Measurements from ENCODE around the gene KIF16B.

DNA sequence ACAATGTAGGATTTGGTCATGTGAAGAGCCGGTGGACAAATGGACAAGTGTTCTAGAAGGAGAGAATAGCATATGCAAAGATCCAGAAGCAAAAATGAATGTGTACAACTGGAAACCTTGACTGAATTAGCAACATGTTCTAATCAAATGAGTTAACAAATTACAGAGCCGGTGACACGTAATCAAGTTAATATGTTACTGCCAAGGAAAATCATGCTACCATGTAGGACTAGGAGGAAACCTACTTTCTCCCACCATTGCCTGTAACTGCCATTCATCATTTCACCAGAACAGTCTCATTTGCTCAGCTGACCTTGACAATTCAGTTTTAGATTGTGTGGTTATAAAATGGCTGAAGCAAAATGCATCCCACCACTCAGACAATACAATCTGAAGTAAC is 179.4 kb downstream of the KIF16B start:
- TF ChIP-seq GABPA (IDR thresholded peaks at IDR 0.05; ENCODE audit: borderline replicate concordance, insufficient read depth, low read length) (no peak), TEAD4 (IDR thresholded peaks at IDR 0.05; ENCODE audit: low read depth, low read length) (no peak), SP4 (IDR thresholded peaks at IDR 0.05; ENCODE audit: low read length) (no peak), POLR2AphosphoS5 (IDR thresholded peaks at IDR 0.05; ENCODE audit: low read depth, low read length) (no peak), RAD21 (IDR thresholded peaks at IDR 0.05 in 1 of 2, conservative IDR thresholded peaks at IDR 0.05 in 1 of 2; ENCODE audit: low read depth in 2 of 2, low read length in 2 of 2) (no peak), EP300 (IDR thresholded peaks at IDR 0.05; ENCODE audit: borderline replicate concordance in 1 of 2, low read depth in 2 of 2, low read length in 2 of 2) (no peak), TAF1 (IDR thresholded peaks at IDR 0.05; ENCODE audit: low read depth, low read length) (no peak)
- TF ChIP-seq, protein P1, sequence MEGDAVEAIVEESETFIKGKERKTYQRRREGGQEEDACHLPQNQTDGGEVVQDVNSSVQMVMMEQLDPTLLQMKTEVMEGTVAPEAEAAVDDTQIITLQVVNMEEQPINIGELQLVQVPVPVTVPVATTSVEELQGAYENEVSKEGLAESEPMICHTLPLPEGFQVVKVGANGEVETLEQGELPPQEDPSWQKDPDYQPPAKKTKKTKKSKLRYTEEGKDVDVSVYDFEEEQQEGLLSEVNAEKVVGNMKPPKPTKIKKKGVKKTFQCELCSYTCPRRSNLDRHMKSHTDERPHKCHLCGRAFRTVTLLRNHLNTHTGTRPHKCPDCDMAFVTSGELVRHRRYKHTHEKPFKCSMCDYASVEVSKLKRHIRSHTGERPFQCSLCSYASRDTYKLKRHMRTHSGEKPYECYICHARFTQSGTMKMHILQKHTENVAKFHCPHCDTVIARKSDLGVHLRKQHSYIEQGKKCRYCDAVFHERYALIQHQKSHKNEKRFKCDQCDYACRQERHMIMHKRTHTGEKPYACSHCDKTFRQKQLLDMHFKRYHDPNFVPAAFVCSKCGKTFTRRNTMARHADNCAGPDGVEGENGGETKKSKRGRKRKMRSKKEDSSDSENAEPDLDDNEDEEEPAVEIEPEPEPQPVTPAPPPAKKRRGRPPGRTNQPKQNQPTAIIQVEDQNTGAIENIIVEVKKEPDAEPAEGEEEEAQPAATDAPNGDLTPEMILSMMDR (IDR thresholded peaks at IDR 0.05; ENCODE audit: control extremely low read depth in 1 of 3, insufficient read depth in 1 of 3, low read depth in 1 of 3, low read length in 3 of 3), result no peak
- TF ChIP-seq, protein P2, sequence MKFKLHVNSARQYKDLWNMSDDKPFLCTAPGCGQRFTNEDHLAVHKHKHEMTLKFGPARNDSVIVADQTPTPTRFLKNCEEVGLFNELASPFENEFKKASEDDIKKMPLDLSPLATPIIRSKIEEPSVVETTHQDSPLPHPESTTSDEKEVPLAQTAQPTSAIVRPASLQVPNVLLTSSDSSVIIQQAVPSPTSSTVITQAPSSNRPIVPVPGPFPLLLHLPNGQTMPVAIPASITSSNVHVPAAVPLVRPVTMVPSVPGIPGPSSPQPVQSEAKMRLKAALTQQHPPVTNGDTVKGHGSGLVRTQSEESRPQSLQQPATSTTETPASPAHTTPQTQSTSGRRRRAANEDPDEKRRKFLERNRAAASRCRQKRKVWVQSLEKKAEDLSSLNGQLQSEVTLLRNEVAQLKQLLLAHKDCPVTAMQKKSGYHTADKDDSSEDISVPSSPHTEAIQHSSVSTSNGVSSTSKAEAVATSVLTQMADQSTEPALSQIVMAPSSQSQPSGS (IDR thresholded peaks at IDR 0.05; ENCODE audit: low read length), result no peak

Data from H1 (cell line).